ENCODE results near the gene HOXC11. TPM values are rescaled to one million over a fixed set of nuclear protein-coding genes. Genes with fewer than 3 reads are reported as not detected.

The HOXC11 gene
- total RNA-seq, 1 donor from 2014 or later: not detected

DNA sequence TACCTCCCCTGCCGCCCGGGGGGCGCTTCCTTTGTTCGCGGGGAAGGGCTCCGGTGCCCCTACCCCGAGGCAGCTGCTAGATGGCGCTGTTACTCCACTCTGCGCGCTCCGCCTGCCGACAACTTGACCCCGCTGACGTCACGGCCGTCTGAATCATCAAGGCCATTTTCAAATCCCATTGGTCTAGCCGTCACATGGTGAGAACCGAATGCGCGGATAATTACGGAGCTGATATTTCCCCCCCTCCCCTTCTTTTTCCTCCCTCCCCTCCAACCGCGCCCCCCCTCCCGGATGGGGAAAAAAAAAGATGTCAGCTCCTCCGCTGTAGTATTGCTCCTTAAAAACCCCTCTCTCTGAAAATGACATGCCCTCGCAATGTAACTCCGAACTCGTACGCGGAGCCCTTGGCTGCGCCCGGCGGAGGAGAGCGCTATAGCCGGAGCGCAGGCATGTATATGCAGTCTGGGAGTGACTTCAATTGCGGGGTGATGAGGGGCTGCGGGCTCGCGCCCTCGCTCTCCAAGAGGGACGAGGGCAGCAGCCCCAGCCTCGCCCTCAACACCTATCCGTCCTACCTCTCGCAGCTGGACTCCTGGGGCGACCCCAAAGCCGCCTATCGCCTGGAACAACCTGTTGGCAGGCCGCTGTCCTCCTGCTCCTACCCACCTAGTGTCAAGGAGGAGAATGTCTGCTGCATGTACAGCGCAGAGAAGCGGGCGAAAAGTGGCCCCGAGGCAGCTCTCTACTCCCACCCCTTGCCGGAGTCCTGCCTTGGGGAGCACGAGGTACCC, 12.2 kb downstream of the HOXC11 start, which contains the start of gene HOXC10:
Gene HOXC10, plus strand, starts transcription at position 246 of the 791 bp plus-strand sequence. Its CDS starts 114 bp downstream, at position 360.
- peak; percentile 85 to 87 for DNase-seq (ENCODE audit: low read depth in 2 of 2)

DNA sequence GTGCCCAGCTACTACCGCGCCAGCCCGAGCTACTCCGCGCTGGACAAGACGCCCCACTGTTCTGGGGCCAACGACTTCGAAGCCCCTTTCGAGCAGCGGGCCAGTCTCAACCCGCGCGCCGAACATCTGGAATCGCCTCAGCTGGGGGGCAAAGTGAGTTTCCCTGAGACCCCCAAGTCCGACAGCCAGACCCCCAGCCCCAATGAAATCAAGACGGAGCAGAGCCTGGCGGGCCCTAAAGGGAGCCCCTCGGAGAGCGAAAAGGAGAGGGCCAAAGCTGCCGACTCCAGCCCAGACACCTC, 12.7 kb downstream of the HOXC11 start:
- no peak for DNase-seq (ENCODE audit: low read depth in 2 of 2)

DNA sequence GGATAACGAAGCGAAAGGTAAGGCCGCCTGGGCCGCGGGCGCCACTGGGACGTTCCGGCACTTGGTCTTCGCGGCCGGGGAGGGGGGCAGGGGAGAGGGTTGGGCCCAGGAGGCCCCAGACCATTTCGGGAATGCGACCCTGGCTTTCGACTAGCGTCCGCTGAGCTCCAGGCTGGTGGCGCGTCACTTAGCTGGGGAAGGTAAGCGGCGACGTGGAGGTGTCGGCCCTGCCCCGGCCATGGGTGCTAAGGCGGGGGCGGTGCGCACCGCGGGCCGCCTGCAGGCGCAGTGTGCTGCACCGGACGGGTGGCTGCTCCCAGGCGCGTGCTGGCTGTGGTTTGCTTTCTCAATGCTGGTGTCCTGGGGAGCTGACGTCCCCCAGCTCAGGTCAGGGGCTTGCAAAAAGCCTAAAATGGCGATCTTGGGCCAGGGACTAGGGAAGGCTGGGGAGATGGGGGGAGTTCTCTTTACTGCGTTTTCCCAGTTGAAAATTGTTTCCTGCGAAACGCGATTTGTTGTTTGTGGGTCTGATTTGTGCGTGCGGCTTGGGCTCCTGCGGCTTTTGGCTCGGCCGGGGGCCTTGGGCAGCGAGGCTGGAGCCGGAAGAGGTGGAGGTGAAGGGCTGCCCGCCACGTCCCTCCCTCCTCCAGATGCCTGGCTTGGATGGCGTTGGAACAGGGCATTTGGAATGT, 13.2 kb downstream of the HOXC11 start:
- DNase-seq (ENCODE audit: low read depth in 2 of 2): no peak

DNA sequence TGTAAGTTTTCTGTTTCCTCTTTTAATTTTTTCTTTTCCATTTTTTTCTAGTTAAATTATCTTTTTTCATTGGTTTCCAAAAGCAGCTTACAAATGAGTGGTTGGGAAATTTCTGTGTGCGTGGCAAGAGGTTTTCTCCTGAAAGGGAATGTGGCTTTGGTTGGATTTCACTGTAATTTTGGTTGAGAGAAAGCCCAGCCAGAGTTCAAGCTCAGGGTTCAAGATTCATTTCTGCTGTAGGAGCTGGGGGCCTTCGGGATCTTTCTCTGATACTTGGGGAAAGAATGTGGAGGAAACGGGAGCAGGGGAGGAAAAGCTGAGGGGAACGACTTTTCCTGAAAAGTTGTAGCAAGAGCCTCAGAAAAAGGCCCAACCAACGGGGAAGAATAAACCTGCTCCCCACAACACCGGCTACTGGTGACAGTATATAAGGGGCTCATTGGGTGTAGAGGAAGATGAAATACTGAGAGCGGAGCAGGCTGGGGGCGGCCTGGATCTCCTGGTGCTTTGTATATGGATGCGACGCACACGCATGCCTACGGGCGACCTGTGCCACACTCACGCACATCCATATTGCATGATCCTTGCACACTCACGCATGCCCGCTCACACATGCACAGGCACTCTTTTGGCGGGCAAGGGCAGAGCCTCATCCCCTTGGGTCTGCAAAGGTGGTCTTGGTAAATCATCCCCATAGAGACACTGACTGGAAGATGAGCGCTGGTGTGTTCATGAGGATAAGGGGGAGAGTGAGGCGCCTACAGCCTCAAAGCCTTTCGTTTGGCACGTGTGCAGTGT, 14.0 kb downstream of the HOXC11 start:
- no peak for DNase-seq (ENCODE audit: low read depth in 2 of 2)

DNA sequence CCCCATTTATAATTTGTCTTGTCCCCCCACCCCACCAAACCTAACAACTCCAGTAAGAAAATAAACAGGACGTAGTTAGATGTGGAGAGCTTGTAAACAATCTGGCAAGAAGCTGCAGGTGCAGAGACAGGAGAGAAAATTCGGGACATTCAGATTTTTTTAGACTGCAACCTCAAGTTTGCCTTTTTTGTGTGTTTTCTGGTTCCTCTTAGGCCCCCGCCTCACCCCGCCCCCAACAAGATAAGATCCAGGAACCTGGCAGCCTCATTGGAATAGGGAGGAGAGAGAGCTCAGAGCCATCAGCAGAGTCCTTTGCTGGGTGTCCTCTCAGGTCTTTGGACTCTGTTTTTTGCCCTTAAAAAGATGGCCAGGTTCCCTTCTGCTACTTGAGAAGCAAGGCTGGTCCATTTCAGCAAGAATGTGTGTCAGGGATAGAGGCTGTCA, 14.9 kb downstream of the HOXC11 start:
- no peak for DNase-seq (ENCODE audit: low read depth in 2 of 2)

DNA sequence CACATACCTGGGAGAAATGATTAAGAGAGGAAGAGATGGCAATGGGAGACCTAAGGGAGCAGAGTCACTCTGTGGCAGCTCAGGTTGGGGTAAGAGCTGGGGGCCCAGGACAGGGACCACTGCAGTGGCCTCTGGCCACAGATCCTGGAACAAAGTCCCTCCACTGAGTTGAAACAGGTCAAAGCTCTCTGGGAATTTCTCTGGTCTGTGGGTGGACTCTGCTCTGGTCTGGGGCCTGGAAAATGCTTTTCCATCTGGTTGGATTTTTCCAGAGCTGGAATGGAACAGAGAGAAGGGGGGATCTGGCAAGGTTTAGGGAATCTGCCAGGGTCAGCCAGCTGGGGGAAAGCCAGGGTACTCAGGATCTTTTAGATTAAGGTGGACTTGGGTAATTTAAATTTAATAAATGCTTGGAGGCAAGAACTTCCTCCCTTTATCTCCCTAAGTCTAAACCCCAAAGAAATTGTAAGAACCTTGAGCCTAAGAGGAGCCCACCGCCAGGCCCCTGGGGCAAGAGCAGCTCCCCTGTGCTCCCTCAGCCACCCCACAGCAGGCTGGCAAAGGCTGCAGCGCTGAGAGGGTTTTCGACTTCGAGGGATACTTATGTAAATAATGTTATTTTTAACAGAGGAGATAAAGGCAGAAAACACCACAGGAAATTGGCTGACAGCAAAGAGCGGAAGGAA, 15.8 kb downstream of the HOXC11 start:
- no peak for DNase-seq (ENCODE audit: low read depth in 2 of 2)

DNA sequence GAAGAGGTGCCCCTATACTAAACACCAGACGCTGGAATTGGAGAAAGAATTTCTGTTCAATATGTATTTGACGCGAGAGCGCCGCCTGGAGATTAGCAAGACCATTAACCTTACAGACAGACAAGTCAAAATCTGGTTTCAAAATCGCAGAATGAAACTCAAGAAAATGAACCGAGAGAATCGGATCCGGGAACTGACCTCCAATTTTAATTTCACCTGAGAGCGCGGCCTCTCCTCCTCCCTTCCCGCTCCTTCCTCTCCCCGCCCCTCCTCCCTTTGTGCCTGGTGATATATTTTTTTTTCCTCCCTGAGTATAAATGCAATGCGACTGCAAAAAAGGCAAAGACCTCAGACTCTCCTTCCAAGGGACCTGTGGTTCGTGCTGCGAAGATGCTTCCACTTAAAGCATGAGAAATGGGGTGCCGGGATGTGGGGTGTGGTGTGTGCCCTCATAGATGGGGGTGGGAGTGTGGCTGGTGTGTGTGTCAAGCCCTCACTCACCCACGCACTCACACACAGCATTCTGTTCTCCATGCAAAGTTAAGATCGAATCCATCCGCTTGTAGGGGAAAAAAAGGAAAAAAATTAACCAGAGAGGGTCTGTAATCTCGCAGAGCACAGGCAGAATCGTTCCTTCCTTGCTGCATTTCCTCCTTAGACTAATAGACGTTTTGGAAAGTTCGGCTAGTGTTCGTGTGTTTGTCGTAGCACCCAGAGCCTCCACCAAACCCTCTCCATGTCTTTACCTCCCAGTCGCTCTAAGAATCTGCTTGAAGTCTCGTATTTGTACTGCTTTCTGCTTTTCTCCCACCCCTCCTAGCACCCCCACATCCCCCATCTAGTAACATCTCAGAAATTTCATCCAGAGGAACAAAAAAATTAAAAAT, 16.5 kb downstream of the HOXC11 start:
- peak; percentile 26 to 64 for DNase-seq (ENCODE audit: low read depth in 2 of 2)

DNA sequence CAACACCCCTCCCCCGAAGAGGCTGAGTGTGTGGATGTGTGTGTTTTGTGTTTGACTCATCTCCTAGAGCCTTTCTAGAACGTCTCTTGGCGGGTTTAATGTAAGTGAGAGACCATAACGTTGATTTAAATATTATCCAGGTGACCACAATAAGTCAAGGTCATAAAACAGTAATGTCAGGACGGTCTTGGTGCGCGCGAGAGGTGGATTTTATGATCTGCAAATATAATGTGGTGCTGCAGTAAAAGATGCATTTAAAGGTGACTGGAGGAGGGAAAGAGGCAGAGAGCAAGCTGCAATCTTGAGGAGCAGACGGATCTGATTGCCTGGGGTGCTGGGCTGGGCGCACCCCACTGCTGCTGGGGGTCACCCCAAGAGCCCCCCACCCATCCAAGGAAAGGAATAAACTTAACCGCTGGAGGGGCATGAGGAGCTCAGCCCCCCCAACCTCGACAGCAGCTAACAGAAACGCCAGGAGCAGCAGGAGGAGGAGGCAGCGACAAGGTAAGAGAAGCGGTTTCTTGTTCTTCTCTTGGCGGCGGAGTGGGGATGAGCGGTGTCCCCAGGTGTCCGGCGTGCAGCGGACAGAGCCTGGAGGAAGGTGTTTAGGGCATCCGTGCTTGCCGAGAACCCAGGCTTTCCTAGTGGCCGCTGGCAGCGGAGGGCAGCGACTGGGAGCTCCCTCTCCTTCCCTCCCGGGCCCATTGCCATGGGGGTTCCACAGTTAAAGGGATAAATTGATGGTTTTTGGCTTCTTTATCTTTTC, 17.6 kb downstream of the HOXC11 start:
- DNase-seq (ENCODE audit: low read depth in 2 of 2): no peak

DNA sequence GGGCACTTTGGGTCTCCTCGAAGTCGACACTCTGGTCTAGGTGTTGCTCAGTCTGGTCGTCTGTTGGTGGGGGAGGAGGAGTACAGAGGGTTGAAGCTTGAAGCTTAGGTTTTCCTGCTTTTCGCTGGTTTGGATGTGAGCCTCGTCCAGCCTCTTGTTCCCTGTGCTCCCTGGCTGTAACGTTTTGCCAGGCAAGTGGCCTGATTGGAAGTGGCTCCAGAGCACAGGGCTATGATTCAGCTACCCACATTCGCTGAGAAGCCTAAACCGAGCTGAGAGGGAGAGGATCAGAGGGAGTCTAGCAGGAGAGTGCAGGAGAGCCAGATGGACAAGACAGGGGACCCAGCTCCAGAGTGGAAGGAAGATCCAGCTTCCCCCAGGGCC, 18.1 kb downstream of the HOXC11 start:
- no peak for DNase-seq (ENCODE audit: low read depth in 2 of 2)

DNA sequence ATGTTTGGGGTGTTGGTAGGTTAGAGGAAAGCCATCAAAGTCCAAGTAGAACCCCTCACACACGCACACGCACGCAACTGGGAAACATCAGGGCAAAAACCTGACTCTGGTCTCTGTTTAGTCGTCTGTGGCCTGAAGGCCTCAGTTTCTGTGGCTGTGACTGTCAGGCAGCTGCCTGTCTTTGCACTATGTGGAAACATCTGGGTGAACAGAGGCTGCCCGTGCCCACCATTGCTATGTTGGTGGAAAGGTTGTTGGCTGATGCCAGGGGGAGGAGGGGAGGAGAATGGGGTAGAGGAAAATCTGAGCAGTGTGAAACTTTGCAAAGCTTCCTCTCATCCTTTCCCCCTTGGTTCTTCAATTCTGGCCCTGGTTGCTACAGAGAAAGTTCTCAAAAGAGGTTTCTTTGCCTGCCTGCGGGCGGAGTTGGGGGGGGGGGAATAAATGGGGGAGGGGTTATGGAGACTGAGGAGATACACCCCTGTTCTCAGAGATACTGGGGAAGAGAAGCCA, 19.5 kb downstream of the HOXC11 start:
- DNase-seq (ENCODE audit: low read depth in 2 of 2): no peak

DNA sequence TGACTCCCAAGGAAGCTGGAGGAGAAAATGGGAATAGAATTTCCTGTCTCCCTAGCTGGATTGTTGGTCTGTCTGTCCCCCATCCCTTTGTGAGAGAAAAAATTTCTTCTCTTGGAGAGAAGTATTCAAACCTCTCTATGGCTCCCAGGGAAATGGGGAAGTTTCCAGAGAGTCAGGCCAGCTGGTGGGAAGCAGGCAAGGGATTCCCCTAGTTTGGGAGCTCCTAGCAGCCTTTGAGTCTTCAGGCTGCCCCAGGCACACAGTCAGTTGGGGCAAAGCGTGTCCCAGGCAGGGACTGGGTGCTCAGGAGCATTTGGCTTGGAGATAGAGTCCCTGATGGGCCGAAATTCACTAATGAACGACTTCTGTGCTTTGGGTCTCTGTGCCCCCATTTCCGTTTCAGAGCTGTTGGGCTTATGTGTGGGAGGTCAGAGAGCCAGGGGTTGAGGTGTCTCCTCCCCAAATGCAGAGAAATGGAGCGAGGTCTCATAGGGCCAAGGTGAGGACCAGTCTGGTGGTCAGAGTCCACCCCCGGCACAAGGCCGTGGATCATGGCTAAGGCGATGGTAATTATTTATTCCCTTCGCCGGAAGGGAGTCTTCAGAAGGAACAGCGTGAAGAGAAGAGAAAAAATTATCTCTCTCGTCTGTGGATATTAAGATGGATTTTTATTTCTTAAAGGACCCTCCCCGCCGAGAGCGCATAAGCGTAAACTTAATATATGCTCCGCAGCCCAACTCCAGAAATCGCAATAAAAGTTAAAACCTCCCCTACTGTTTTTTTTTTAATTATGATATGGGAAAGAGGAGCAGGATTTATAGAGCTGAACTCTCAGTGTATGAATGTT, 20.5 kb downstream of the HOXC11 start:
- DNase-seq (ENCODE audit: low read depth in 2 of 2): no peak

DNA sequence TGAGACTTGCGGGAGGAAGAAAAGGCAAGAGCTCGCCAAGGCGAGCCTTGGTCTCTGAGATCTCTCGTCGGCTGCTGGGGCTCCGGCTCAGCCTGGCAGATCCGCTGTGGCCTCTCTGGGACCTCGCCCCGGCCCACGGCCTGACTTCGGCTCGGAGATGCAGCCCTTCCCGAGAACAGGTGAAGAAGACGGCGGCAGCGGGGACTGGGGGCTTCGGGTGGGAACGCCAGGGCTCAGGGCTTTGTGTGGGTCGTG, 21.0 kb downstream of the HOXC11 start:
- DNase-seq (ENCODE audit: low read depth in 2 of 2): no peak

DNA sequence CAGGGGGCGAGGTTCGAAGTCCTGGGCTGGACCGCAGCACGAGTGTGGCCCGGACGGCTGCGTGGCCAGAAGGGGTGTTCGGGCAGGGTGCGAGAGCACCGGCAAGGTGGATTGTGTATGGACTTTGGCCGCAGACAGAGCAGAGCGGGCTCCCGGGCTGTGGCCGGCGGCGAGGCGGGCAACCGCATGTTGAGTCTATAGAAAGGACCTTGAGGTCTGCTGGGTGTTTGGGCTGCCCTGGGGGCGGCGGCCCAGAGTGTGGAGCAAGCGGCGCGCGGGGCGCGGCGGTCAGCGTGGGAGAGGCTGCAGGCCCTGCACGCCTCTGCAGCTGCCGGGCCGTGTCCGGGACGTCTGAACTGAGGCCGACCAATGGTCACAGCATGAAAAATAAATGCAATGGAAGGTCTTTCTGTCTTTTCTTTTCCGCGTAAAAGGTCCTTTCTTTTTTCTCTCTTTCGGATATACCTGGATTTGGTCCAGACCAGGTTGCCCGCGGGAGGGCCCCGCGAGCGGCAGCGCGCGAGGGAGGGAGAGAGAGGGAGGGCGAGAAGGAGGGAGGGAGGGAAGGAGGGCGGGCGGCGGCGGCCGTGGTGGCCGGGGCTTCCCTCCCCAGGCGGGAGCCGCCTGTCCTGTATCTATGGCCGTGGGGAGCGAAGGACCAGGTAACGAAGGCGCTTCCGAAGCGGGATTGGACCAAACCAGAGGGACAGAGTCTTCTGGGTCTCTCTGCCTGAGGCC, 21.5 kb downstream of the HOXC11 start:
- DNase-seq (ENCODE audit: low read depth in 2 of 2): no peak

DNA sequence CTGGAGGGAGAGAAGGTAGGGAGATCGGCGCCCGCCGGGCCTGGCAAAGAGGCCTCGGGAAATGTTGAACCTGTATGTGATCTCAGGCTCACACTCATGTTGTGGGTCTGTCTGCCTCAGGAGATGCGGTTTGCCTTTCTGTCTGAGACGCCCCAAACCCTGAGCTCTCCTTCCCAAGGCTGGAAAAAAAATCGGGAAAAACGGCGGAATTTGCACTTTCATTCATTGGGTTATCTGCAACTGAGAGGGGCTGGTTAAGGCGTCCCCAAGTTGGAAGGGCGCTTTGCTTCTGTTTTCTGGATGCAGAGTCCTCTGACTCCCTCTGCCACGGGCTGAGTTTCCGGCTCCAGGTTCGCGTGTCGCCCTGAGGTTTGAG, 22.1 kb downstream of the HOXC11 start:
- DNase-seq (ENCODE audit: low read depth in 2 of 2): no peak

DNA sequence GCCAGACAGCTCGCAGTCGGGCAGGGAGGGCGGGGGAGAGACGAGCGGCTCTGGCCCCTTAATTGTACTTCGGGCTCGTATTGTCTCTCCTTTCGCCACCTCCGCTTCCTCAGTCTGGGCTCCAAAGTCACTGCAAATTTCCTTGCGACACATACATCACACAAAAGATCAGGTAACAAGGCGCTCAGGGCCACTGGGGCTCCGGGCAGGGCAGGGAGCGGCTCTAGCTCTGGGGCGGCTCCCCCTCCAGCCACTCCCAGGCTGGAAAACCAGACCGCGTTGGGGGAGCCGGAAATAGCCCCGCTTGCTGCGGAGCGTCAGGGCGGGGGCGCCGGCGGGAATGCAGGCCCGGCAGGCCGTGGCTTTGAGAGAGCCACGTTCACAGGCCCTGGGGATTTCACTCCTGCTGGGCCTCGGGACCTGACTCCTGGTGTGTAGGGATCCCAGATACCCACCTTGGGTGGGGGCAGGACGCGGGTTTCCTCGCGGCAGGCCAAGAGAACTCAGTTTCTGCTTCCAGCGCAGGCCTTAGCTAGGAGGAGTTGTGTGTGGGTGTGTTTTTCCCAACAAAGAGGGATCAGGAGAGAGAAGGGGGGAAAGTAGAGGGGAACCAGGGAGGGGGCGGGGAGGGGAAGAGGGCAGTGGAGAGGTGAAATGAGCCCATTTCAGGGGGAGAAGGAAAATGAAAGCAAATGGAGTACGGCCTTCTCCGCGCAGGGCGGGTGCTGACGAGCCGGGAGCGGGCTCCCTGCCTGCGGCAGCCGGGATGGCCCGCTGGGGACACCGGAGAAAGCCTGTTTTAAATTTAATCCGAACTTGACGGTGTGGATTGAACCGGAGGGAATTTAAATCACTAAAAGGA, 22.7 kb downstream of the HOXC11 start:
- peak; percentile 25 to 33 for DNase-seq (ENCODE audit: low read depth in 2 of 2)

DNA sequence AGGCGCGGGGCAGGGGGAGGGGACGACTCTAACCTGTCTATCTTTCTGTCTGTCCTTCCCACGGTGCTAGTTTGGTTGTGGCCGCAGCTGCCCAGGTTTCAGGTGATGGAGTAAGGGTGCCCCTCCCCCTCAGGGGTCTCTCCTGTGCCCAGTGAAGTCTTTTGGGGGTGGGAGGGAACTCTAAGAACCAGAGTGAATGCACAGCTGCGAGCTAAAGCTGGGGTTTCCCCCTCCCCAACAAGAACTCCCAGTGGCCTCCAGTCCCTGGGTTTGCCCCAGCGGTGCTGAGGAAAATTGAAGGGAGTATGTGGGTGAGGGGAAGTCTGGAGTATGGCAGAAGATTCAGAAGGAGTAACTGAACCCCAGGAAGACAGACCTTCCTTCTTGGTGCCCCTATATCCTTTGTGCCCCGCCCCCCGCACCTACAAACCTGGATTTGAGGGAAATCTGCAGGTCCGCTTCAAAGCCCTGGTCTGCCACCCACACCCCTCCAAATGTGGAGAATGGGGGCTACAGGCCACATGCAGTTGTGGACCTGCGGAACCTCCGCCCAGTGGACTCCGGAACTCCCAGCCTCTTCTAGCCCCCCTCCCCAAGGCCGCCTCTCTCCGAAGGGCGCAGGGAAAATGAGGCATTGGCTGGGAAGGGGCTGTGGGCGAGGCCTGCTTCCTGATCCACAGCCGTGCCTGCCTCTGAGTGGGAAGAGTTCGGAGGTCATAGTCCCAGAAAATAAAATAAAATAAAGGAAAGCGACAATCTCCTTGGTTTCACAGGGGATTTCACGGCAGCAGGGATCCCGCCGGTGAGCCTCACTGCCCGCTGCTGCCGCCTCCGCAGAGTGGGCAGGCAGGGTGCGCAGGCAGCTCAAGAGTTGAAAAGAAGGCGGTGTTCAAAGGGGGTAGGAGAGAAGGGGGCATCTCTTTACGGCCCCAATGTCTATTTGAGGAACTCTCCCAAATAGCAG, 23.6 kb downstream of the HOXC11 start:
- no peak for DNase-seq (ENCODE audit: low read depth in 2 of 2)

All from lung microvascular endothelial cell (primary cell).